A549 (cell line): ENCODE data around the gene KRT36. TPM values are rescaled to one million over a fixed set of nuclear protein-coding genes. Genes with fewer than 3 reads are reported as not detected.

Experiments used
- ATAC-seq, 2 experiments: fragments of 200-7000 bp in 1 of 2; fragments of >200 bp in 1 of 2; cut with Nextera tagmentation in 1 of 2; cut with Tn5 transposase in 1 of 2; 3 replicates each; pipeline versions ENCODE4 v1.8.0 to v1.9.1; 2018 to 2020; ENCODE audit warnings: mild to moderate bottlenecking in 1 of 2, moderate library complexity in 1 of 2
- CTCF ChIA-PET: fragments of 300-600 bp; sonication (Branson Sonifier 250); formaldehyde crosslinking; extraction: SDS; loops from one replicate; lab custom pipeline; 2021; ENCODE audit warnings: antibody characterized with exemption, inconsistent platforms; lab: Yijun Ruan, JAX
- POLR2A ChIA-PET: fragments of 350-600 bp; formaldehyde crosslinking; extraction: SDS; loops from one replicate; lab custom pipeline; 2021; ENCODE audit warnings: antibody characterized with exemption, inconsistent platforms; lab: Yijun Ruan, JAX
- DNase-seq, 2 experiments: peaks; one replicate each; pipeline versions ENCODE4 v3.0.0 to v3.0.0-alpha.2; 2011 to 2016; ENCODE audit warnings: low read depth in 1 of 2, low spot score in 1 of 2
- FAIRE-seq: peaks from 2 replicates; lab custom pipeline; 2011; peaks lifted over from hg19 to GRCh38; lab: Jason Lieb, UNC
- H3K27ac ChIP-seq, 2 experiments: fragments of >200 bp; sonication (Bioruptor Twin); formaldehyde crosslinking; 3 replicates each; pipeline ENCODE4 v1.5.1; 2016 to 2017
- H3K4me1 ChIP-seq: fragments of >200 bp; sonication (Bioruptor Twin); formaldehyde crosslinking; 3 replicates; pipeline ENCODE4 v1.6.1; 2016
- H3K4me2 ChIP-seq: fragments of >200 bp; sonication (Bioruptor Twin); formaldehyde crosslinking; 3 replicates; pipeline ENCODE4 v1.6.1; 2016
- H3K4me3 ChIP-seq: fragments of >200 bp; sonication (Bioruptor Twin); formaldehyde crosslinking; 3 replicates; pipeline ENCODE4 v1.5.1; 2016
- H3K9me3 ChIP-seq: fragments of >200 bp; sonication (Bioruptor Twin); formaldehyde crosslinking; 3 replicates; pipeline ENCODE4 v1.6.1; 2016
- BHLHE40 ChIP-seq: IDR thresholded peaks from 2 replicates; pipeline ENCODE4 v1.6.1; 2012; ENCODE audit warnings: low read depth, low read length, inconsistent platforms
- CBX2 ChIP-seq: fragments of 200-600 bp; sonication (generic); IDR thresholded peaks from 2 replicates; pipeline ENCODE4 v1.6.1; 2016; ENCODE audit warnings: low read depth, mild to moderate bottlenecking, borderline replicate concordance
- ESRRA ChIP-seq: fragments of 150-350 bp; IDR thresholded peaks from 2 replicates; pipeline ENCODE4 v1.6.1; 2014; ENCODE audit warnings: mild to moderate bottlenecking, low read length, borderline replicate concordance
- GATA3 ChIP-seq: IDR thresholded peaks from 2 replicates; pipeline ENCODE4 v1.6.1; 2012; ENCODE audit warnings: borderline replicate concordance
- JUNB ChIP-seq: fragments of >200 bp; sonication (Bioruptor Twin); formaldehyde crosslinking; IDR thresholded peaks from 2 replicates; pipeline ENCODE4 v1.6.1; 2016
- MAFK ChIP-seq: fragments of 450-650 bp; IDR thresholded peaks from 2 replicates; pipeline ENCODE4 v1.6.1; 2014; ENCODE audit not compliant: partially characterized antibody
- MAZ ChIP-seq: fragments of 150-350 bp; IDR thresholded peaks from 2 replicates; pipeline ENCODE4 v1.6.1; 2014; ENCODE audit warnings: antibody characterized with exemption, low read depth, low read length, borderline replicate concordance
- MYC ChIP-seq: IDR thresholded peaks from 2 replicates; pipeline ENCODE4 v1.6.1; 2012; ENCODE audit warnings: mild to moderate bottlenecking, inconsistent platforms, low read length, improper control_type of control experiment, borderline replicate concordance
- POLR2AphosphoS2 ChIP-seq: conservative IDR thresholded peaks from 2 replicates; pipeline ENCODE4 v1.6.1; 2012; ENCODE audit warnings: low read length, improper control_type of control experiment, inconsistent platforms
- RAD21 ChIP-seq, 2 experiments: fragments of >200 bp in 1 of 2; sonication (Bioruptor Twin) in 1 of 2; formaldehyde crosslinking in 1 of 2; IDR thresholded peaks in 1 of 2; conservative IDR thresholded peaks in 1 of 2; 2 replicates in 1 of 2; 3 replicates in 1 of 2; pipeline ENCODE4 v1.6.1; 2012 to 2018; ENCODE audit warnings: inconsistent platforms in 1 of 2
- RARB ChIP-seq: fragments of 250-450 bp; sonication (Bioruptor Pico); IDR thresholded peaks from 2 replicates; pipeline ENCODE4 v1.8.0; 2021; ENCODE audit warnings: mild to moderate bottlenecking, moderate library complexity
- RNF2 ChIP-seq: fragments of 200-600 bp; sonication (generic); IDR thresholded peaks from 2 replicates; pipeline ENCODE4 v1.6.1; 2016; ENCODE audit warnings: low read depth, mild to moderate bottlenecking, antibody characterized with exemption, moderate library complexity, borderline replicate concordance
- TFCP2L1 ChIP-seq: fragments of 250-450 bp; sonication (Bioruptor Pico); IDR thresholded peaks from 2 replicates; pipeline ENCODE4 v1.5.0; 2021; ENCODE audit warnings: mild to moderate bottlenecking
- WGBS: methylation state at CpG from one replicate; pipeline ENCODE4 v1.1.6; 2017; ENCODE audit errors: missing lambda C conversion rate; 5-methylcytosine and 5-hydroxymethylcytosine counted together
- polyA plus RNA-seq, 4 experiments: library from polyadenylated mRNA; depleted of rRNA in 3 of 4; stranded (reverse); fragments of >200 nt; fragmentation: RNase III in 1 of 4; extraction: RNeasy Plus Mini Kit Qiagen cat#74134 plus additional on column Dnase treatment in 1 of 4; gene quantifications; 2 replicates in 3 of 4; 3 replicates in 1 of 4; pipeline ENCODE4 v1.2.3, GENCODE V29; 2011 to 2017
- TF ChIP-seq, protein P1 (sequence below): fragments of 250-450 bp; sonication (Bioruptor Pico); IDR thresholded peaks from 2 replicates; pipeline ENCODE4 v1.5.0; 2021; ENCODE audit warnings: mild to moderate bottlenecking, moderate library complexity, borderline replicate concordance

KRT36 gene
- polyA plus RNA-seq, 2 of the 4 experiments (the other 2 are of a cell fraction): not detected

DNA sequence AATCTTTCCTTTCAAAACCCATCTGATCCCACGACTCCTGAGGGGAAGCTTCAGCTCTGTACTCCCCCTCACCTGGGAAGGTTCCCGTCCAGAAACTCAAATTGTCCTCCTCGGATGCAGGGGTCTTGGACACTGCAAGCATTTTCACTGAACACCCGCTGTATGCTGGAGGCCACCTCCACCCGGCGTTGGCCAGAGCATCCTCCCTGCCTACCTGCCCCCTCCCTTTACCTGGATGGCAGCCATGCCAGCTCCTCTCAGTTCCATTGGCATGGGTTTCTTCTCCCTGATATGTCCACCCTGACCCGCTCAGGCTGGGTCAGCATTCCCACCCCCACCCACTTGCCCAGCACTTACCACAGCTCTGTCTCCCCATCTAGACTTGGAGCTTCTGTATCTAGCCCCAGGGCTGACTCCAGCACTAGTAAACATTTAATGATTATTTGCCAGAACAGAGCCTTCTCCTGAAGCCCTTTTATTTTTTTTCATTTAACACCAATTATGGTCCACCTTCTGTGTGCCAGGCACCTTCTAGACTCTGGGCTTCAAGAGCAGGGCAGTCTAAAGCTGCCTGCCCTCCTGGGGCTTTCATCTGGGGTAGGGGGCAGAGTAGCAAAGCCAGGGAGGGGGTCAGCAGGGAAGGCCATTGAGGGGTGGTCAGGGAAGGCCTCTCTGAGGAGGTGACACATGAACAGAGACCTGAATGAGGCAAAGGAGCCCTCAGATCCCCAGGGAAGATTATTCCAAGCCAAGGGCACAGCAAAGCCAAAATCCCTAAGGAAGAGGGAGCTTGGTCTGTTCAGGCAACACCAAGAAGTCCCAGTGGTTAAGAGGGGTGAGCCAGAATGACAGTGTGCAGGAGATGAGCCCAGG lies 47.3 kb upstream of the KRT36 start:
- Histone ChIP-seq H3K9me3 (no peaks in the 10 kb centered on the region), H3K27ac (peak overlapping the region in 1 of 2 experiments; percentile 28; a peak in 2 of 6 replicates), H3K4me3 (no peak overlapping the region), H3K4me1 (peaks cover 16% of the 10 kb centered on the region; the same call in 2 of the 3 replicates), H3K4me2 (no peak overlapping the region)
- ChIA-PET POLR2A (no interaction called here), CTCF (interaction anchor here (0.6 to 8.1 kb wide), 8 partner anchors 7 to 681 kb away, joined by 3 to 141 read pairs (median 4); no protein-coding TSS in a partner anchor)
- WGBS: 81% methylated on average over 7 of the region's 7 CpGs
- FAIRE-seq (no peak), ATAC-seq (no peak), DNase-seq (no peak)
- TF ChIP-seq RARB (CRISPR knock-in tag) (no peak), MYC (no peak), RNF2 (no peak), JUNB (no peak), MAZ (no peak), MAFK (no peak), CBX2 (no peak), POLR2AphosphoS2 (no peak)

DNA sequence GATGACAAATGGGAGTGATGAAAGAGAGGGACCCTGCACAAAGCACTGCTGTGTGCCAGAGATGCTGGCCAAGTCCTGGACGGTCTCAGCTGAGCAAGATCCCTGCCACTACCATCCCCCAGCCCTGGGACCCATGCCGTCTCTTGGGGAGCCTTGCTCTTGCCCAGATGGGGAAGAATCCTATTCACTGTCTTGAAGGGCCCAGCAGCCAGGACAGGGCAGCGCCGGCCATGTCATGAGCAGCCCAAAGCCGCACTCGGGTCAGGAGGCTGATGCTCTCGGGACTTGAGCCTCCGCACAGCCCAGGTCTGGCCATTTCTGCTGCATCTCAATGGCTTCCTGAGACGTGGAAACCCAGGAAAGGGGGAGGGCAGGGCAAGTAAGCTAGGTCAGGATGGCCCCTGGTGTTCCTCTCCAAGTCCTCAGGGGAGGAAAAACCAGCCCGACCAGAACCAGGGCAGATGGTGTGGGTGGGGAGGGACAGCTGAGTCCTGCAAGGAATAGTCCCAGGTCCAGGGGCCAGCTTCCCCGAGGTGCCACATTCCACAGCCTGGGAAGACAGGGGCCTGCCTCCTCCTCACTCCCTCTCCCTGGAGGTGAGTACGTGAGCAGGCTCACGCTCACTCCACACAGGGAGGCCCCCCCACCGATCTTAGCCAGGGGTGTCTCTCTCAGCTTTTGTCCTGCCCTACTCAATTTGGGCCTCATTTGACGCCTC lies 46.2 kb upstream of the KRT36 start:
- ATAC-seq (no peak; a peak in 1 of 6 replicates), DNase-seq (no peak)

DNA sequence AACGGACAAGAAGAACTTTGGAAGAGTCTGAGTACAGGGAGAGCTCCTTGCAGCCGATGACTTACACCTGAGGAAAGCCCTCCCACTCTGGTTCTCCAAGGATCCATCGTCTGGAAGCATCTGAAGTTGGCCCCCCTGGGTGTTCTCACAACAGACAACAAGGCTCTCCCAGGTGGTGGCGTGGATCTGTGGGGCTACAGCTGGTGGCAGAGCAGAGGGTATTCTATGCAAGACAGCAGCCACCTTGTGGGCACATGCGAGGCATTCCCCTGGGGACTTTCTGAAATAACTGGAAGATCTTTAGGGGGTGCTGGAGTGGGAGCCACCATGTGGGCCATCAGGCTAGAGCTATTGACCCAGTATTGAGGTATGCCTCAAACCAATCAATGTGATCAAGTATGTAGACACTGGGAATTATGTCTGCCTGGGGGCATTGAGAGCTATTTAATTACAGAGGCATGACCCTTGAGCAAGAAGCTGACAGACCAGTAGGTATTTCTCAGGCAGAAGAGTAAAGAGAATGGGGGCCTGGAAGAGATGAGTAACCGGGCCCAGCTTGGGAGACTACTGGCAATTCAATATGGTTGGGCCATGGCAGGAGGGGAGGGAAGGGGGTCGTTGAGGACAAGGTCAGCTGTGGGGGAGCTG lies 45.3 kb upstream of the KRT36 start:
- TF ChIP-seq RAD21 (conservative IDR thresholded peaks at IDR 0.05 in 1 of 2, IDR thresholded peaks at IDR 0.05 in 1 of 2) (peak in 1 of 2 experiments; percentile 39; a peak in 3 of 5 replicates), BHLHE40 (no peak)
- Histone ChIP-seq H3K4me1 (peaks cover 22% of the 10 kb centered on the region), H3K9me3 (no peaks in the 10 kb centered on the region), H3K4me3 (no peak overlapping the region), H3K4me2 (no peak overlapping the region), H3K27ac (no peak overlapping the region)
- WGBS: 60% methylated on average over 7 of the region's 7 CpGs
- CTCF ChIA-PET: interaction anchor here (0.6 to 8.1 kb wide), 8 partner anchors 15 to 678 kb away, joined by 3 to 141 read pairs (median 4); no protein-coding TSS in a partner anchor
- POLR2A ChIA-PET: interaction anchor here (0.6 kb wide), 1 partner anchor 1659 kb away, joined by 3 read pairs; no protein-coding TSS in a partner anchor
- FAIRE-seq (no peak), DNase-seq (no peak), ATAC-seq (no peak)

More for the DNA sequence above, 46.2 kb upstream of the KRT36 start:
- Histone ChIP-seq H3K4me2 (no peak overlapping the region), H3K27ac (no peak overlapping the region), H3K4me3 (no peak overlapping the region), H3K4me1 (peaks cover 18% of the 10 kb centered on the region), H3K9me3 (no peaks in the 10 kb centered on the region)
- 83% methylated on average over 15 of the region's 15 CpGs for WGBS
- FAIRE-seq: no peak
- TF ChIP-seq MYC (no peak), GATA3 (no peak), BHLHE40 (no peak), TFCP2L1 (CRISPR knock-in tag) (no peak), ESRRA (no peak)
- TF ChIP-seq, protein P1, sequence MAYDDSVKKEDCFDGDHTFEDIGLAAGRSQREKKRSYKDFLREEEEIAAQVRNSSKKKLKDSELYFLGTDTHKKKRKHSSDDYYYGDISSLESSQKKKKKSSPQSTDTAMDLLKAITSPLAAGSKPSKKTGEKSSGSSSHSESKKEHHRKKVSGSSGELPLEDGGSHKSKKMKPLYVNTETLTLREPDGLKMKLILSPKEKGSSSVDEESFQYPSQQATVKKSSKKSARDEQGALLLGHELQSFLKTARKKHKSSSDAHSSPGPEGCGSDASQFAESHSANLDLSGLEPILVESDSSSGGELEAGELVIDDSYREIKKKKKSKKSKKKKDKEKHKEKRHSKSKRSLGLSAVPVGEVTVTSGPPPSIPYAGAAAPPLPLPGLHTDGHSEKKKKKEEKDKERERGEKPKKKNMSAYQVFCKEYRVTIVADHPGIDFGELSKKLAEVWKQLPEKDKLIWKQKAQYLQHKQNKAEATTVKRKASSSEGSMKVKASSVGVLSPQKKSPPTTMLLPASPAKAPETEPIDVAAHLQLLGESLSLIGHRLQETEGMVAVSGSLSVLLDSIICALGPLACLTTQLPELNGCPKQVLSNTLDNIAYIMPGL (CRISPR knock-in tag): no peak
- ChIA-PET POLR2A (no interaction called here), CTCF (interaction anchor here (0.6 to 8.1 kb wide), 8 partner anchors 8 to 680 kb away, joined by 3 to 141 read pairs (median 4); no protein-coding TSS in a partner anchor)
